Heart left ventricle (tissue), 13 donors: ENCODE results near the gene ERRFI1.
A peak's percentile ranks its signal among the peaks of the same experiment; 100 is the strongest.

ENCODE experiments used
- POLR2A ChIP-seq, 2 donors: fragments of 450-650 bp; IDR thresholded peaks; one replicate each; pipeline ENCODE4 v1.6.1; 2017; ENCODE audit warnings: antibody characterized with exemption in 2 of 2, mild to moderate bottlenecking in 2 of 2, moderate library complexity in 2 of 2
- TF ChIP-seq, protein P1 (sequence below), 12 donors: fragments of 200-600 bp; sonication (generic) in 4 of 12; IDR thresholded peaks; one replicate each; pipeline versions ENCODE4 v1.5.0 to v1.8.0; 2018 to 2022; ENCODE audit warnings: antibody characterized with exemption in 12 of 12, mild to moderate bottlenecking in 5 of 12
- donor health status: ischemic (EF 13 %, LVEDD 7.1; RV severe dilation, severe dysfunction).
- donor health status: DM: no; HTN: yes; CAD: no.
- donor health status: DM: no; HTN: no; CAD: no.
- donor health status: ischemic (EF 25% LVEDD 6.9; RV normal size, moderate dysfunction).
- donor health status: ischemic (EF 25% LVEDD 5.7; RV mildly dilated, moderate dysfunction).
- donor health status: ischemic (EF 35%, LVEDD 5.7; RV mildly dilated, moderate dysfunction).
- donor health status: nonischemic (EF 11% LVEDD 7.7; RV severe dilation, severe dysfunction).
- donor health status: DM: yes; HTN: yes; CAD: no.
- donor health status: PGD.
- donor health status: ischemic (EF 29% LVEDD 5.4; RV normal size, mild dysfunction).
- donor health status: nonischemic (EF 23%, LVEDD 6.1; RV moderate dilation, normal function).

DNA sequence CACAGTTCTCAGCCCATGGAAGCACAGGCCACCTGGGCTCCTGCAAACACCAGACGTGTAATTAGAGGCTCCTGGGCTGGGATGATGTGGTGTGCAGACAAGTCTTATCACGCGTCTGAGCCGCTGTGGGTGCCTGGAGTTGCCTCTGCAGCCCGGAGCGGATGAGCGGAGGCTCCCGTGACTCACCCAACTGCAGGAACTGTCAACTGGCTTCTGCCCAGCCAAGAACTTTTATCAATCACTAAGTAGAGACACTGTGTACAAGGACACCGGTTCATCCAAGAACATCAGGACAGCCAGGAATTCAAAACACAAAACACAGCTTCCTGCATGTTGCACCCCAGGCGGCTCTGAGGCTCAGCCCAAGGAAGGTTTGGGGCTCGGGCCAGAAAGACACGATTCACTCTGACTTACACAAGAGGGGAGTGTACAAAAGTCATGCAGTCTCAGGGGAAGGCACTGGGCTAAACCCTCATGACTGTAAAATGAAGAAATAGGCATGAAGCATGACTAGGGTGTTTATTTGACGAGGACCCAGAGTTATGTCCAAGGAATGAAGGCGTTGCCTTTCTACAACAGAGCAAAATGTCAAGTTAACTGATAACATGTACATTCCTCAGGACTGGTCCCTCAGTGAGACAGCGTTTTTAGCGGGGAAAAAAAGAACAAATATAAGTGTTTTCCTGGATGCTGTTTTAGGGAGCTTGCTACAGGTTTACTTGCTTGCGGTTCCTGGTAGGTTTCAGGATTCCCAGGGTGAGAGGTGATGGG, 21.1 kb downstream of the ERRFI1 start:
- TF ChIP-seq, protein P1, sequence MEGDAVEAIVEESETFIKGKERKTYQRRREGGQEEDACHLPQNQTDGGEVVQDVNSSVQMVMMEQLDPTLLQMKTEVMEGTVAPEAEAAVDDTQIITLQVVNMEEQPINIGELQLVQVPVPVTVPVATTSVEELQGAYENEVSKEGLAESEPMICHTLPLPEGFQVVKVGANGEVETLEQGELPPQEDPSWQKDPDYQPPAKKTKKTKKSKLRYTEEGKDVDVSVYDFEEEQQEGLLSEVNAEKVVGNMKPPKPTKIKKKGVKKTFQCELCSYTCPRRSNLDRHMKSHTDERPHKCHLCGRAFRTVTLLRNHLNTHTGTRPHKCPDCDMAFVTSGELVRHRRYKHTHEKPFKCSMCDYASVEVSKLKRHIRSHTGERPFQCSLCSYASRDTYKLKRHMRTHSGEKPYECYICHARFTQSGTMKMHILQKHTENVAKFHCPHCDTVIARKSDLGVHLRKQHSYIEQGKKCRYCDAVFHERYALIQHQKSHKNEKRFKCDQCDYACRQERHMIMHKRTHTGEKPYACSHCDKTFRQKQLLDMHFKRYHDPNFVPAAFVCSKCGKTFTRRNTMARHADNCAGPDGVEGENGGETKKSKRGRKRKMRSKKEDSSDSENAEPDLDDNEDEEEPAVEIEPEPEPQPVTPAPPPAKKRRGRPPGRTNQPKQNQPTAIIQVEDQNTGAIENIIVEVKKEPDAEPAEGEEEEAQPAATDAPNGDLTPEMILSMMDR (IDR thresholded peaks at IDR 0.05): no peak
- TF ChIP-seq POLR2A (IDR thresholded peaks at IDR 0.05): peak in 1 of 2 donors; percentile 11
